Hepatocyte (in vitro differentiated cells): ENCODE measurements around the gene RUNX3. TPM values are rescaled to one million over a fixed set of nuclear protein-coding genes. Genes with fewer than 3 reads are reported as not detected.
A peak's percentile ranks its signal among the peaks of the same experiment; 100 is the strongest.

Source experiments
- DNase-seq: peaks from one replicate; pipeline ENCODE4 v3.0.0-alpha.2; 2016; ENCODE audit warnings: low spot score
- H2AFZ ChIP-seq: fragments of 200-600 bp; sonication (generic); 2 replicates; pipeline ENCODE4 v1.6.0; 2016; ENCODE audit warnings: antibody characterized with exemption, mild to moderate bottlenecking
- H3K27ac ChIP-seq: fragments of 200-600 bp; sonication (generic); 2 replicates; pipeline ENCODE4 v1.5.1; 2016; ENCODE audit warnings: mild to moderate bottlenecking
- H3K27me3 ChIP-seq: fragments of 200-600 bp; sonication (generic); 2 replicates; pipeline ENCODE4 v1.6.1; 2016
- H3K36me3 ChIP-seq: fragments of 200-600 bp; sonication (generic); replicated peaks from 2 replicates; pipeline ENCODE4 v1.5.1; 2016; ENCODE audit warnings: low read depth; ENCODE audit not compliant: insufficient read depth
- H3K4me1 ChIP-seq: fragments of 200-600 bp; sonication (generic); 2 replicates; pipeline ENCODE4 v1.5.1; 2016; ENCODE audit warnings: mild to moderate bottlenecking, moderate library complexity; ENCODE audit not compliant: insufficient read depth
- H3K4me2 ChIP-seq: fragments of 200-600 bp; sonication (generic); 2 replicates; pipeline ENCODE4 v1.6.0; 2016
- H3K4me3 ChIP-seq: fragments of 200-600 bp; sonication (generic); 2 replicates; pipeline ENCODE4 v1.5.1; 2016; ENCODE audit warnings: mild to moderate bottlenecking
- H3K79me2 ChIP-seq: fragments of 200-600 bp; sonication (generic); 2 replicates; pipeline ENCODE4 v1.6.0; 2017; ENCODE audit warnings: mild to moderate bottlenecking
- H3K9me2 ChIP-seq: fragments of 200-600 bp; sonication (generic); replicated peaks from 2 replicates; pipeline ENCODE4 v1.6.0; 2017; ENCODE audit warnings: mild to moderate bottlenecking; ENCODE audit not compliant: insufficient read depth
- H3K9me3 ChIP-seq: fragments of 200-600 bp; sonication (generic); 2 replicates; pipeline ENCODE4 v1.5.1; 2016; ENCODE audit warnings: low read depth, mild to moderate bottlenecking
- H4K20me1 ChIP-seq: fragments of 200-600 bp; sonication (generic); 2 replicates; pipeline ENCODE4 v1.6.0; 2016; ENCODE audit warnings: mild to moderate bottlenecking; ENCODE audit not compliant: insufficient read depth, poor library complexity, severe bottlenecking
- EZH2 ChIP-seq: fragments of 200-600 bp; sonication (generic); IDR thresholded peaks from 2 replicates; pipeline ENCODE4 v1.6.1; 2016; ENCODE audit warnings: antibody characterized with exemption, mild to moderate bottlenecking, borderline replicate concordance
- EZH2phosphoT487 ChIP-seq: fragments of 200-600 bp; sonication (generic); IDR thresholded peaks from one replicate; pipeline ENCODE4 v1.6.1; 2018; ENCODE audit warnings: antibody characterized with exemption, mild to moderate bottlenecking, low read depth, moderate library complexity; ENCODE audit not compliant: unreplicated experiment, severe bottlenecking
- WGBS: methylation state at CpG from one replicate; pipeline ENCODE4 v1.1.6; 2016; ENCODE audit warnings: low lambda C conversion rate; ENCODE audit errors: missing lambda C conversion rate; 5-methylcytosine and 5-hydroxymethylcytosine counted together
- polyA plus RNA-seq: library from polyadenylated mRNA; unstranded; fragments of >200 nt; fragmentation: Nextera tagmentation; extraction: Ambion mirVana; gene quantifications from 2 replicates; pipeline ENCODE4 v1.2.1, GENCODE V29; 2016
- total RNA-seq: library from RNA; depleted of rRNA; stranded (reverse); fragments of >200 nt; gene quantifications from 2 replicates; pipeline ENCODE4 v1.2.3, GENCODE V29; 2014
- TF ChIP-seq, protein P1 (sequence below): fragments of 200-600 bp; sonication (generic); IDR thresholded peaks from 2 replicates; pipeline ENCODE4 v1.5.1; 2016; ENCODE audit warnings: antibody characterized with exemption, mild to moderate bottlenecking; ENCODE audit not compliant: poor library complexity

Gene RUNX3
- total and polyA plus RNA-seq, 2 experiments from 2014 or later: 0.13 to 0.16 TPM

DNA sequence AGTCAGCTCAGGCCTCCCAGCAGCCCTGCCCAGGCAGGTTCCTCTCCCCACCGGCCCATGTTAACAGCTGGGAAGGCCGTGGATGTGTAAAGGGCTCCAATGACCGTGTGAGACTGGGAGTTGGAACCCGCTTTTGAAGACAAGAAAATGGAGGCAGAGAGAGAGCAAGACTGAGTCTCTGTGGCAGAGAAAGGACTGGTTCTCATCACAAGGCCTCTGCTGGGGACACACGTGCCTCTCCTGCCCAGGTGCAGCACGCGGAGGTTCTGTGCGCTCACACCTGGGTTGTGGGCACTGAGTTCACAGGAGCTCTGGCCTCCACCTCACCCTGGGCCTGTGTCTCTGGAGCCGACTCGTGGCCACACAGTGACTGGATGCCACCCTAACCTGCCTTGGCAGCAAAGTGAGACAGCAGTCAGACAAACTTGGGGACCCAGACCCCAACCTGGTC is 27.0 kb downstream of the RUNX3 start:
- H3K4me2 ChIP-seq: no peak overlapping the region
- no peaks in the 10 kb centered on the region for H3K27me3 ChIP-seq
- WGBS: 94% methylated on average over 10 of the region's 10 CpGs
- no peaks in the 10 kb centered on the region for H3K79me2 ChIP-seq
- TF ChIP-seq, protein P1, sequence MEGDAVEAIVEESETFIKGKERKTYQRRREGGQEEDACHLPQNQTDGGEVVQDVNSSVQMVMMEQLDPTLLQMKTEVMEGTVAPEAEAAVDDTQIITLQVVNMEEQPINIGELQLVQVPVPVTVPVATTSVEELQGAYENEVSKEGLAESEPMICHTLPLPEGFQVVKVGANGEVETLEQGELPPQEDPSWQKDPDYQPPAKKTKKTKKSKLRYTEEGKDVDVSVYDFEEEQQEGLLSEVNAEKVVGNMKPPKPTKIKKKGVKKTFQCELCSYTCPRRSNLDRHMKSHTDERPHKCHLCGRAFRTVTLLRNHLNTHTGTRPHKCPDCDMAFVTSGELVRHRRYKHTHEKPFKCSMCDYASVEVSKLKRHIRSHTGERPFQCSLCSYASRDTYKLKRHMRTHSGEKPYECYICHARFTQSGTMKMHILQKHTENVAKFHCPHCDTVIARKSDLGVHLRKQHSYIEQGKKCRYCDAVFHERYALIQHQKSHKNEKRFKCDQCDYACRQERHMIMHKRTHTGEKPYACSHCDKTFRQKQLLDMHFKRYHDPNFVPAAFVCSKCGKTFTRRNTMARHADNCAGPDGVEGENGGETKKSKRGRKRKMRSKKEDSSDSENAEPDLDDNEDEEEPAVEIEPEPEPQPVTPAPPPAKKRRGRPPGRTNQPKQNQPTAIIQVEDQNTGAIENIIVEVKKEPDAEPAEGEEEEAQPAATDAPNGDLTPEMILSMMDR: no peak
- no peaks in the 10 kb centered on the region for H3K36me3 ChIP-seq
- H3K4me1 ChIP-seq: no peaks in the 10 kb centered on the region
- no peak overlapping the region for H3K4me3 ChIP-seq
- no peak overlapping the region for H3K27ac ChIP-seq
- DNase-seq: no peak
- H2AFZ ChIP-seq: no peak overlapping the region
- no peaks in the 10 kb centered on the region for H4K20me1 ChIP-seq
- H3K9me2 ChIP-seq: no peaks in the 10 kb centered on the region
- H3K9me3 ChIP-seq: no peaks in the 10 kb centered on the region

DNA sequence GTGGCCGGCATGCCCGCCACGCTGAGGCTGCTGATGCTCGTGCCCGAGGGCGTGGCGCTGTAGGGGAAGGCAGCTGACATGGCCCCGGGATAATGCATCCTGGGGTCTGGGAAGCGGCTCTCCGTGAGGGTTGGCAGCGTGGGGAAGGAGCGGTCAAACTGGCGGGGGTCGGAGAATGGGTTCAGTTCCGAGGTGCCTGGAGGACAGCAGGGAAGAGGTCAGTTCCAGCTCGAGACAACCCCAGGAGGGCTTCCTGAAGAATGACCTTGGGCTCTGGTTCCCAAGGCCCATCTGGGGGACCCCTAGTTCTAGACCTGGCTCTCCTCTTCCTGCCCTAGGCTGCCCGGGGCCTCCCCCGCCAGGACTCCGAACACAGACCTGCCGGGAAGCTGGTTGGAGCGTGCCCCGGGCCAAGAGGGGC is 27.6 kb downstream of the RUNX3 start:
- Histone ChIP-seq H4K20me1 (no peaks in the 10 kb centered on the region), H3K4me2 (no peak overlapping the region), H3K27ac (no peak overlapping the region), H3K4me1 (peaks cover 5% of the 10 kb centered on the region), H3K27me3 (no peaks in the 10 kb centered on the region), H3K9me2 (no peaks in the 10 kb centered on the region), H3K4me3 (no peak overlapping the region), H3K79me2 (no peaks in the 10 kb centered on the region), H3K36me3 (no peaks in the 10 kb centered on the region), H2AFZ (no peak overlapping the region), H3K9me3 (no peaks in the 10 kb centered on the region)
- 99% methylated on average over 18 of the region's 22 CpGs for WGBS
- DNase-seq: no peak
- no peak for TF ChIP-seq EZH2phosphoT487
- TF ChIP-seq, protein P1: no peak
- TF ChIP-seq EZH2: no peak

DNA sequence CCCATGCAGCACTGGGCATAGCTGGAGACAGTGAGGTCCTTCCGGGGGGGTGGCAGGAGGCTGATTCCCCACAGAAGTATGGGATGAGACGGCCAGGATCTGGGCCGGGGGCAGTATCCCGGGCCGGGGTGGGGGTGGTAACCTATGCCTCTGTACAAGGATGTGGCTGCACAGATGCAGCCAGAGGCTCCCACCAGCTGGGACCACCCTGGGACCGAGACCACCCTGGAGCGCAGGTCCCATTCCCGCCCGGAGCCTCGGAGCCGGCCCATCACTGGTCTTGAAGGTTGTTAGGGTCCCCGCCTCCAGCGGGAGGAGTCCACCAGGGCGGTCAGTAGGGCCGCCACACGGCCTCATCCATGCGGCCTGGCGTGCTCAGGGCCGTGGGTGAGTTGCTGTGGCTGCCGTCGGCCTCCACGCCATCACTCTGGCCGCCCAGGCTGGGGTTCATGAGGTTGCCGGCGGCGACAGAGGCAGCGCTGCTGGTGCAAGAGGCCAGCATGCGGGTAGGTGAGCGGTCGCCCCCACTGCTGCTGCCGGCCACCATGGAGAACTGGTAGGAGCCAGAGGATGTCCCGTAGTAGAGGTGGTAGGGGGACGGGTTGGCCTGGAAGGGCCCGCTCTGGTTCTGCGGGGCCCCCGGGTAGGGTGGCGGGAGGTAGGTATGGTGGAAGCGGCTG is 28.1 kb downstream of the RUNX3 start:
- H3K36me3 ChIP-seq: no peaks in the 10 kb centered on the region
- no peaks in the 10 kb centered on the region for H3K9me3 ChIP-seq
- TF ChIP-seq, protein P1: no peak
- TF ChIP-seq EZH2: no peak
- no peak for TF ChIP-seq EZH2phosphoT487
- H3K4me2 ChIP-seq: no peak overlapping the region
- peak; percentile 10 for DNase-seq
- peaks cover 8% of the 10 kb centered on the region for H3K4me1 ChIP-seq
- H4K20me1 ChIP-seq: no peaks in the 10 kb centered on the region
- no peak overlapping the region for H3K4me3 ChIP-seq
- H3K9me2 ChIP-seq: no peaks in the 10 kb centered on the region
- no peak overlapping the region for H2AFZ ChIP-seq
- whole genome bisulfite sequencing: 97% methylated on average over 26 of the region's 38 CpGs
- no peaks in the 10 kb centered on the region for H3K79me2 ChIP-seq
- no peak overlapping the region for H3K27ac ChIP-seq
- no peaks in the 10 kb centered on the region for H3K27me3 ChIP-seq
